GM12878 (cell line): ENCODE measurements around the gene NAA10. TPM values are rescaled to one million over a fixed set of nuclear protein-coding genes. Genes with fewer than 3 reads are reported as not detected.

Experiments used
- ATAC-seq: fragments of 200-7000 bp; cut with Tn5 transposase; 3 replicates; pipeline ENCODE4 v1.9.1; 2020; ENCODE audit warnings: mild to moderate bottlenecking, moderate library complexity
- BruUV-seq: library from RNA; stranded (reverse); fragments of 400-500 nt; replicated peaks from 2 replicates; lab custom pipeline; 2021; lab: Mats Ljungman, UMichigan
- CTCF ChIA-PET: fragments of 300-600 bp; sonication (Branson Sonifier 250); formaldehyde crosslinking; extraction: SDS; loops from one replicate; lab custom pipeline; 2021; ENCODE audit warnings: inconsistent platforms; lab: Yijun Ruan, JAX
- POLR2A ChIA-PET: fragments of 350-600 bp; formaldehyde crosslinking; extraction: SDS; loops from one replicate; lab custom pipeline; 2021; ENCODE audit warnings: inconsistent platforms; lab: Charles Lee
- RAD21 ChIA-PET: fragments of 300-600 bp; sonication (Branson Sonifier 250); formaldehyde crosslinking; loops from one replicate; lab custom pipeline; 2023; ENCODE audit warnings: antibody characterized with exemption; ENCODE audit not compliant: unreplicated experiment; lab: Charles Lee
- SMC1A ChIA-PET: fragments of 300-600 bp; sonication (Branson Sonifier 250); formaldehyde crosslinking; loops from one replicate; lab custom pipeline; 2023; ENCODE audit not compliant: unreplicated experiment, uncharacterized antibody; lab: Charles Lee
- DNase-seq: peaks from one replicate; pipeline ENCODE4 v3.0.0-alpha.2; 2011; ENCODE audit warnings: low read depth, low spot score
- FAIRE-seq: peaks from 3 replicates; lab custom pipeline; 2011; peaks lifted over from hg19 to GRCh38; lab: Jason Lieb, UNC
- H2AFZ ChIP-seq: 2 replicates; pipeline ENCODE4 v1.6.0; 2011; ENCODE audit warnings: low read depth, low read length, control low read depth; ENCODE audit not compliant: control insufficient read depth
- H3K27ac ChIP-seq: 2 replicates; pipeline ENCODE4 v1.5.1; 2011; ENCODE audit warnings: control low read depth; ENCODE audit not compliant: control insufficient read depth, insufficient read depth
- H3K27me3 ChIP-seq, 2 experiments: replicated peaks in 1 of 2; 2 replicates each; pipeline versions ENCODE4 v1.6.0 to v1.6.1; 2011; ENCODE audit warnings: low read length in 1 of 2; ENCODE audit not compliant: control insufficient read depth in 2 of 2, insufficient read depth in 2 of 2
- H3K36me3 ChIP-seq, 2 experiments: 2 replicates each; pipeline ENCODE4 v1.5.1; 2011; ENCODE audit warnings: low read length in 1 of 2; ENCODE audit not compliant: control insufficient read depth in 2 of 2, insufficient read depth in 2 of 2
- H3K4me1 ChIP-seq: 2 replicates; pipeline ENCODE4 v1.6.1; 2011; ENCODE audit warnings: mild to moderate bottlenecking, low read length, moderate library complexity, mixed read lengths; ENCODE audit not compliant: control insufficient read depth, insufficient read depth
- H3K4me2 ChIP-seq: 2 replicates; pipeline ENCODE4 v1.6.0; 2011; ENCODE audit warnings: control low read depth; ENCODE audit not compliant: control insufficient read depth, insufficient read depth
- H3K4me3 ChIP-seq: fragments of 200-600 bp; sonication (generic); 2 replicates; pipeline ENCODE4 v1.5.1; 2016
- H3K79me2 ChIP-seq: 2 replicates; pipeline ENCODE4 v1.6.0; 2011; ENCODE audit warnings: low read length; ENCODE audit not compliant: control insufficient read depth, insufficient read depth
- H3K9ac ChIP-seq: 2 replicates; pipeline ENCODE4 v1.8.0; 2011; ENCODE audit warnings: low read length, control low read depth, mixed read lengths; ENCODE audit not compliant: control insufficient read depth, insufficient read depth
- H3K9me3 ChIP-seq: replicated peaks from 3 replicates; pipeline ENCODE4 v1.5.1; 2011; ENCODE audit warnings: mild to moderate bottlenecking, low read length; ENCODE audit not compliant: control insufficient read depth, insufficient read depth
- H4K20me1 ChIP-seq: 2 replicates; pipeline ENCODE4 v1.6.0; 2011; ENCODE audit not compliant: control insufficient read depth, insufficient read depth
- BHLHE40 ChIP-seq, 2 experiments: fragments of 450-650 bp in 1 of 2; IDR thresholded peaks; 2 replicates each; pipeline ENCODE4 v1.6.1; 2011 to 2017; ENCODE audit warnings: low read depth in 2 of 2, borderline replicate concordance in 1 of 2, improper control_type of control experiment in 1 of 2, low read length in 1 of 2, mild to moderate bottlenecking in 1 of 2
- RUNX3 ChIP-seq: IDR thresholded peaks from 2 replicates; pipeline ENCODE4 v1.6.1; 2012; ENCODE audit warnings: low read length, inconsistent platforms
- TCF3 ChIP-seq: IDR thresholded peaks from 2 replicates; pipeline ENCODE4 v1.6.1; 2012; ENCODE audit warnings: low read depth, mild to moderate bottlenecking, low read length, borderline replicate concordance; ENCODE audit not compliant: insufficient read depth
- USF1 ChIP-seq: IDR thresholded peaks from 2 replicates; pipeline ENCODE4 v1.6.1; 2011; ENCODE audit warnings: borderline replicate concordance, low read depth, mild to moderate bottlenecking, moderate library complexity, mixed read lengths, low read length; ENCODE audit not compliant: insufficient read depth; ENCODE audit errors: extremely low read length
- WGBS: methylation state at CpG from one replicate; pipeline ENCODE4 v1.1.6; 2016; ENCODE audit warnings: low lambda C conversion rate; ENCODE audit not compliant: insufficient replicate concordance, insufficient coverage; ENCODE audit errors: missing lambda C conversion rate; 5-methylcytosine and 5-hydroxymethylcytosine counted together
- in situ Hi-C: fragments of 300-500 bp; cut with MboI; formaldehyde crosslinking; loops from 9 replicates; pipeline ENCODE4 v1.14.3; 2018; ENCODE audit warnings: mixed read lengths
- intact Hi-C: fragments of 100-400 bp; cut with micrococcal nuclease; formaldehyde crosslinking; loops from one replicate; pipeline ENCODE4 v1.14.2; 2022; ENCODE audit not compliant: unreplicated experiment
- polyA plus RNA-seq, 11 experiments: library from polyadenylated mRNA; depleted of rRNA in 4 of 11; unstranded in 6 of 11; stranded (reverse) in 5 of 11; fragments of >200 nt; fragmentation: Nextera tagmentation in 4 of 11; fragmentation: Illumina TruSeq in 1 of 11; extraction: Ambion mirVana in 4 of 11; extraction: Trizol in 1 of 11; gene quantifications; 1 replicate in 1 of 11; 2 replicates in 10 of 11; pipeline versions ENCODE4 v1.2.1 to v1.2.3, GENCODE V29; 2011 to 2016; ENCODE audit warnings: inconsistent platforms in 2 of 11, missing spikeins in 2 of 11, low read depth in 1 of 11
- total RNA-seq, 4 experiments: library from RNA; depleted of rRNA in 3 of 4; stranded (reverse); fragments of >200 nt in 3 of 4; fragmentation: Illumina TruSeq in 1 of 4; extraction: Trizol in 1 of 4; gene quantifications; 2 replicates each; pipeline versions ENCODE4 v1.2.1 to v1.2.3, GENCODE V29; 2013 to 2021

Gene NAA10
- total and polyA plus RNA-seq, 10 of the 15 experiments (the other 5 are each of a cell fraction or from before 2014, with no cell fraction given), result 7.9 to 212 (median 98.9) TPM

DNA sequence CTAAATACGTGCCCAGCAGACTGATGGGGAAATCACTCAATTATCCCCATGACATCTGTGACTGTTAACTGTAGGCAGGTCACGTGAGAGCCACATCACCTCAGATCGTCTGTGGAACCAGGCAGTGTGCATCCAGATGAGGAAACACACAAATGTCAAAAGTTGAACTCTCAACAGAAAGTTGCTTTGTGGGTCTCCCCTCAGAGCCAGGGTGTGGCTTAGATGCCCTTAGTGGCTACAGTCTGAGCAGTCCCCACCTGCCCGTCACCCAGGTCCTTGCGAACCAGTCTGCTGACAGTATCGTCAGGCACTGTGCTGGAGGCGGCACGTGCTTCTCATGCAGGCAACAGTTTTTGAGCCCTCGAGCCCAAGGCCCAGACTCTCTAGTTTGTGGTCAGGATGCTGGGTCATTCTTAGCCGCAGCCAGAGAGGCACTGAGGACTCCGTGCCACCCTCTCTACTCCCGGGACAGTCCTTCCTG, 48.5 kb upstream of the NAA10 start:
- Histone ChIP-seq H3K27ac (no peak overlapping the region; the same call in 1 of the 2 replicates), H3K4me2 (no peak overlapping the region), H3K9ac (no peak overlapping the region), H3K4me1 (peaks cover 39% of the 10 kb centered on the region), H3K36me3 (no peaks in the 10 kb centered on the region), H3K9me3 (no peaks in the 10 kb centered on the region; the same call in 1 of the 3 replicates), H4K20me1 (no peaks in the 10 kb centered on the region), H3K27me3 (no peaks in the 10 kb centered on the region), H3K79me2 (no peaks in the 10 kb centered on the region; the same call in 1 of the 2 replicates), H2AFZ (no peak overlapping the region), H3K4me3 (no peak overlapping the region)
- FAIRE-seq (no peak), DNase-seq (no peak), ATAC-seq (no peak)
- ChIA-PET SMC1A (no interaction called here), POLR2A (no interaction called here), RAD21 (no interaction called here), CTCF (no interaction called here)
- in situ Hi-C loops (loop anchor here (10.0 kb wide), 1 partner anchor 59 kb away; the partner anchor contains the start of gene ARHGAP4), intact Hi-C loops (no loop called here)
- WGBS, result 77% methylated on average over 12 of the region's 12 CpGs
- peak in 1 of 2 experiments; percentile 45; a peak in 1 of 4 replicates for TF ChIP-seq BHLHE40 (IDR thresholded peaks at IDR 0.05; ENCODE audit: borderline replicate concordance in 1 of 2, low read depth in 2 of 2, low read length in 1 of 2)
- no peak for TF ChIP-seq TCF3
- peak; percentile 8 for TF ChIP-seq USF1
- TF ChIP-seq RUNX3, result peak; percentile 34
- BruUV-seq, result no TSS peak
